AG04449 (cell line): ENCODE measurements around the gene NPHP4.

Experiments
- CTCF ChIA-PET: fragments of 350-600 bp; formaldehyde crosslinking; extraction: SDS; loops from one replicate; lab custom pipeline; 2021; ENCODE audit warnings: antibody characterized with exemption; lab: Yijun Ruan, JAX
- POLR2A ChIA-PET: fragments of 400-600, 350-600 bp; formaldehyde crosslinking; extraction: SDS; loops from one replicate; lab custom pipeline; 2020; ENCODE audit warnings: antibody characterized with exemption, inconsistent platforms; lab: Yijun Ruan, JAX
- DNase-seq: peaks from one replicate; pipeline ENCODE4 v3.0.0-alpha.2; 2010; ENCODE audit warnings: low read depth, low spot score
- H3K4me3 ChIP-seq: 2 replicates; pipeline ENCODE4 v1.5.1; 2011; ENCODE audit warnings: low read depth, mild to moderate bottlenecking, control low read depth, low read length
- TF ChIP-seq, protein P1 (sequence below): IDR thresholded peaks from one replicate; pipeline ENCODE4 v1.5.1; 2011; ENCODE audit warnings: mild to moderate bottlenecking, moderate library complexity, low read length, control low read depth, inconsistent platforms; ENCODE audit not compliant: insufficient read depth; ENCODE audit errors: missing control alignments

NPHP4 gene

DNA sequence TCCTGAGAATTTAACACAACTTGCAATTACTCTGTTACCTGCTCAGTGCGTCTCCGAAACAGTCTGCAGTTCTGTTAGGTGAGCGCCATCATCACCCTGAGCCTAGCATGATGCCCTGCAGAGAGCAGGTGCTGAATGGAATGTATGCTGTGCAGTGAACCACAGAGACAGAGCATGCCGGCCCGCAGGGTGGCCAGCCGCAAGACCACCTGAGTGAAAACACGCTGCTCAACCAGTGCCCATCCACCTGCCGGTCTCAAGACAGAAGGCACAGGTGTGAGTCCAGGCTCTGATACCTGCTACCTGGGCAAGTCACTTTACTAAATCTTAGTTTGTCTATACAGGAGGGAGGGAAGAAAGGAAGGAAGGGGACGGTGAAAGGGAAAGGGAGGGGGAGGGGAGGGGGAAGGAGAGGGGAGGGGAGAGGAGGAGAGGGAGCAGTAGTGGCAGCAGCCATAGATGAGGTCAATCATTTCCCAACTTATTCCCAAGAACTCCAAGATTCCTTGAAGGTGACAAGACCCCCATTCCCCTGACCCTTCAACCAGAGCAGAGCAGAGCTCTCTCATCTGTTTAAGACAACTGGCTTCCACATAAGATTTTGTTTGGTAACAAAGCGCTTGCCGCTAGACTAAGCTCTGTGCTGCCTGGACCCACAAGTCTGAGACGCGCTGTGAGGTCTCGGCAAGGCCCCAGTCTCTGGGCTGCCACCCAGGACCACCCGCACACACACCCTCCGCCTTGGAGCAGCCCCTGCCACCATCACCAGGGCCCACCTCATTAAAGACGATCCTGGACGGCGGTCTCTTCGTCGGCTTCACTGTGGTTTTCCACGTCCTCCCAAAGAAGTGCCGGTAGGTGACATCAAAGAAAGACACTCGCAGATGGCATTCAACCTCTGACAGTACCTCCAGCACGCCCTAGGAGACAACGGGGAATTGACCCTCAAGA lies 14.5 kb downstream of the NPHP4 start:
- H3K4me3 ChIP-seq: no peak overlapping the region
- TF ChIP-seq, protein P1, sequence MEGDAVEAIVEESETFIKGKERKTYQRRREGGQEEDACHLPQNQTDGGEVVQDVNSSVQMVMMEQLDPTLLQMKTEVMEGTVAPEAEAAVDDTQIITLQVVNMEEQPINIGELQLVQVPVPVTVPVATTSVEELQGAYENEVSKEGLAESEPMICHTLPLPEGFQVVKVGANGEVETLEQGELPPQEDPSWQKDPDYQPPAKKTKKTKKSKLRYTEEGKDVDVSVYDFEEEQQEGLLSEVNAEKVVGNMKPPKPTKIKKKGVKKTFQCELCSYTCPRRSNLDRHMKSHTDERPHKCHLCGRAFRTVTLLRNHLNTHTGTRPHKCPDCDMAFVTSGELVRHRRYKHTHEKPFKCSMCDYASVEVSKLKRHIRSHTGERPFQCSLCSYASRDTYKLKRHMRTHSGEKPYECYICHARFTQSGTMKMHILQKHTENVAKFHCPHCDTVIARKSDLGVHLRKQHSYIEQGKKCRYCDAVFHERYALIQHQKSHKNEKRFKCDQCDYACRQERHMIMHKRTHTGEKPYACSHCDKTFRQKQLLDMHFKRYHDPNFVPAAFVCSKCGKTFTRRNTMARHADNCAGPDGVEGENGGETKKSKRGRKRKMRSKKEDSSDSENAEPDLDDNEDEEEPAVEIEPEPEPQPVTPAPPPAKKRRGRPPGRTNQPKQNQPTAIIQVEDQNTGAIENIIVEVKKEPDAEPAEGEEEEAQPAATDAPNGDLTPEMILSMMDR: no peak
- DNase-seq: no peak
- POLR2A ChIA-PET: no interaction called here
- CTCF ChIA-PET: interaction anchor here (1.6 to 7.0 kb wide), 2 partner anchors 19 to 468 kb away, joined by 3 to 164 read pairs; no protein-coding TSS in a partner anchor

DNA sequence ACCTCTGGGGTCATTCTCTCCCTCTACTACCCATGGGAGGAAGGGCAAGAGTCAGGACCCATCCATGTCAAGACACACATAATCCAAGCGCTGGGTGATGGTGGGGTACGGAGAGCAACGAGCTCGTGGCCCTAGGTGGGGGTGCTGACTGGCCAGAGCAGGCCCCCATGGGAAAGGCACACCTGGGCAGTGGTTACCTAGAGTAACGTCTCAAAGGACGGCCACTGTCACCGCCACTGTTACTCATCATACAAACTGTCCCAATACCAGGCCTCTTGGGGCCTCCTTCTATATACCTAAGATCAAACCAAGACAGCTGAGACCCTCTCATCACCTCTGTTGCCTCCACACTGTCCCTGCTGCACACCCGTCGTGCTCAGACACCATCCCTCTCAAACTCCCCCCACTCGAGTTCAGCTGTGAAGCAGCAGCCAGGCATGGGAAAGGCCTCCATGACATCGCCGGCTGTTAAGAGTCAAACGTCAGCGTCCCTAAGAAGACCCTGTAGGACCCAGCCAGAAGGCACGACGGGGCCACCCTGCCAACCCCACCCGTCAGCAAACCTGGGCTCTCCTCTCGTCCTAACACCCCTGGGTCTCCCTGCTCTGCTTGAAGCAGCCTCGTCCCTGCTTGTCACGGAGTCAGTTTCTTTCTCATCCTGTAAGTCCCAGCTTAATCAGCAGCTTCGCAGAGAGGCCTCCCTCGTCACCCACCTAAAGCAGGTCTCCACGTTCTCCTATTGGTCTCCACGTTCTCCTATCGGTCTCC lies 15.3 kb downstream of the NPHP4 start:
- ChIA-PET POLR2A (no interaction called here), CTCF (interaction anchor here (1.2 to 7.0 kb wide), 3 partner anchors 10 to 467 kb away, joined by 3 to 164 read pairs (median 3); no protein-coding TSS in a partner anchor)
- TF ChIP-seq, protein P1: no peak
- no peak for DNase-seq
- no peak overlapping the region for H3K4me3 ChIP-seq

DNA sequence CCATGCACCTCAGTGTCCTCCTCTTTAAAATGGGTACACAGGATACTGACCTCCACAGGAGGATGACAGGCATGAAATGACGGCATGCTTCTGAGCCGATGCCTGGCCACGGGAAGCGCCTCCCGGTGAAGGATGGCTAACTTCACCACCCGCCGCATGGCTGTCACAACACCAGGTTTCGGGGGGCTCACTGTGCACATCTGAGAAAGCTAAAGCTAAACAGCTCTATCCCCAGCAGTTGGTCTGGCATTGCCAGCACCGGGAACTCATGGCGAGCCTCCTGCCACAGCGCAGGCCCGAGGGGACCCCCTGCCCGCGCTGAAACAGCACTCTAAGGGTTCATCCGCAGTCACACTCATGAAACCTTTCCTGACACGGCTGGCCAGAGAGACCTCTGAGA lies 16.0 kb downstream of the NPHP4 start:
- ChIA-PET POLR2A (no interaction called here), CTCF (interaction anchor here (1.2 to 7.0 kb wide), 5 partner anchors 11 to 467 kb away, joined by 3 to 164 read pairs (median 5); no protein-coding TSS in a partner anchor)

DNA sequence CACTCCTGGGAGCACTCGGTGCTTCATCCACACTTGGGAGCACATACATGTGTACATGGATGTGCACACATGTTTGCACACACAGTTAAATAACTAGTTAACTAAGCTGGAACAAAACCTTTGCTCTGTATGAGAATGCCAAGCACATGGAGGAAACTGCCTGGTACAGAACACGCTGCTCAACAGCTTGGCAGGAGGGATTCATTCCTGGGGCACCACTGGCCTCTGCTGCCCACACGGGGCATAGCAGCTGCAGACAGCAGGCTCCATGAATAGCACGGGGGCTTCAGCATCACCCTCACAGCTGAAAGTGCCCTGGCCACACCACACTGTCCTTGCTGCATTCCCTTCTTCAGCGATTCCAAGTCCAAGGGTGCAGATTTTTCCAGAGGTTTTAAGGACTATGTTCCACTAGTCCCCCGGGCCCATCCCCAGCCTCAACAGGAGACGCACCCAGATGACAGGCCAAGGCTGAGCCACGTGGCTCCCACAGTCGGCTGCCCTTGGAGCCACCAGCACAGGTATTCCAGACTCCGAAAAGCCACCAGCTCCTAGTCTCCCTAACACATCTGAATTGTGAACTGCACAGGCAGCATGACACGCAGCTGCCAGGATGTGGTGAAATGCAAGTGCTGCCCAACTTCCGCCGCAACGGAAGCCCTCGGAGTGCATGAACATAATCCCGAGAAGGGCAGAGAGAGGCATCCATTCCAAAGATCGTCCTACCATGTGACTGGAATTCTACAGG lies 16.9 kb downstream of the NPHP4 start:
- POLR2A ChIA-PET: no interaction called here

More for the DNA sequence above, 16.0 kb downstream of the NPHP4 start:
- H3K4me3 ChIP-seq: no peak overlapping the region
- TF ChIP-seq, protein P1: no peak
- DNase-seq: no peak

DNA sequence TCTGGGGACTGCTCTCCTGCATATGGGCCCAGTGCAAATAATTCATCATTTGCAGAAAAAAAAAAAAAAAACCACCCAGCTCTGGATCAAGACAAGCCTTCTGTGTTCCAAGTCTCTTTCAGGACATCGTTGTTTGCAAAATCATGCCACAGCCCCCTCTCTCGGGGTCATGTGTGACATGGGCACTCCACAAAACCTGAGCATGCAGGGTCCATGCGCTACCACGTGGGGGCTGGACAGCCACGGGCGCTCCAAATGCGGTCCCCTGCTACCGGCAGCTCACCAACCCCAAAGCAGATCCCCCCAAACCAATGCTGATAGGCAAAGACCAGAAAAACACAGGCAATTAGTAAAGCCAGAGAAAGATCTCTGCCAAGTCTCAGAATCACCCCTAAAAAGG lies 17.6 kb downstream of the NPHP4 start:
- CTCF ChIA-PET: interaction anchor here (0.6 to 7.0 kb wide), 12 partner anchors 8 to 470 kb away, joined by 3 to 164 read pairs (median 4); no protein-coding TSS in a partner anchor
- no peak for DNase-seq
- H3K4me3 ChIP-seq: no peak overlapping the region
- POLR2A ChIA-PET: no interaction called here
- TF ChIP-seq, protein P1: no peak

More for the DNA sequence above, 16.9 kb downstream of the NPHP4 start:
- CTCF ChIA-PET: interaction anchor here (0.6 to 7.0 kb wide), 14 partner anchors 8 to 471 kb away, joined by 3 to 164 read pairs (median 4); no protein-coding TSS in a partner anchor
- TF ChIP-seq, protein P1: peak; percentile 95
- DNase-seq: no peak
- no peak overlapping the region for H3K4me3 ChIP-seq
